AG08395 (cell line): Measurements from ENCODE around the gene DGKE.
A peak's percentile ranks its signal among the peaks of the same experiment; 100 is the strongest.

Experiments
- DNase-seq: peaks from one replicate; pipeline ENCODE4 v3.0.0; 2012; ENCODE audit warnings: mixed read lengths, low spot score

Gene DGKE

DNA sequence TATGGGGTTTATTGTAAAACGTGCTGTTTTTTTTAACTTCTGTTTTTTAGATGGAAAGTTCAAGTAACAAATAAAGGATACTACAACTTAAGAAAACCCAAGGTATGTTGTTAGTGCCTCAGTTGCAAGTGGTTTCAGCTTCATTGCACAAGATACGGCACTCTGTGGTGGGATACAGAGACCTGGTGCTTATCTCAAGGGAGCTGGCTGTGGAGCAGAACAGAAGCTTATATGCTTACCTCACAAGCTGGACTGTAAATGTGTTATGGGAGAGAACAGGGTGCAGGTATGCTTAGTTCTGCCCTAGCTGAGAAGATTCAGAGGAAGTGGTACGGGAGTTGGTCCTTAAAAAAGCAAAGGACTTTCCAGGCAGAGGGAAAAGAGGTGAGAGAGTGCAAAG is 15.2 kb downstream of the DGKE start:
- DNase-seq, result no peak

DNA sequence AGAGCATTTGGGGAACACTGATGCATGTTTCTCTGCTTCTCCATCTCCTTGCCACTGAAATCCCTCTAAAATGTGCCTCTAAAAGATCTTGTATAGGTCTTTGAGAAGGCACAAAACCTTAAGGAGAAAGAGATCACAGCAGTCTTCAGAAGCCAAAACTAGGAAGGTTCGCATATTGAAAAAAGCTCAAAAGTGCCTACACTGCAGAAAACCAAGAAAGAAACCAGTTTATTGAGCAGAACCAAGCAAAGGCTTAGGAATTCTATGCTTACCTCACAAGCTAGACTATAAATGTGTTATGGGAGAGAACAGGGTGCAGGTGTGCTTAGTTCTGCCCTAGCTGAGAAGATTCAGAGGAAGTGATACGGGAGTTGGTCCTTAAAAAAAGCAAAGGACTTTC is 16.6 kb downstream of the DGKE start:
- no peak for DNase-seq

DNA sequence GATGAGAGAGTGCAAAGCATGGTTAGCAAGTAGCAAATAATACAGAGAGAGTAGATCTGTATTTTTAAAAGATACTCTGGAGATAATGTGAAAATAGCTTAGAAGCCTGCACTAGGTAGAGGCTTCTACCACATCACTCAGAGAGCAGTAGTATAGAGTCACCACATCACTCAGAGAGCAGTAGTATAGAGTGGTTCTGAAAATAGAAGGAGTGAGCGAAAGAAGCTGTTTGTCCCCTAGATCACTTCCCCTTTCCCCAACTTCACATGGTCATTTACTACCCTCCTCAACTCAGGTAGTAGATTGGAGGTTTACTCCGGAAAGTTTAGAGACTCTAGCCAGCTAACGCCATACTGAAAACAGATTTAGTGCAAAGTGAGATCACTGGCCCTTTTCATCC is 17.1 kb downstream of the DGKE start:
- DNase-seq, result no peak

DNA sequence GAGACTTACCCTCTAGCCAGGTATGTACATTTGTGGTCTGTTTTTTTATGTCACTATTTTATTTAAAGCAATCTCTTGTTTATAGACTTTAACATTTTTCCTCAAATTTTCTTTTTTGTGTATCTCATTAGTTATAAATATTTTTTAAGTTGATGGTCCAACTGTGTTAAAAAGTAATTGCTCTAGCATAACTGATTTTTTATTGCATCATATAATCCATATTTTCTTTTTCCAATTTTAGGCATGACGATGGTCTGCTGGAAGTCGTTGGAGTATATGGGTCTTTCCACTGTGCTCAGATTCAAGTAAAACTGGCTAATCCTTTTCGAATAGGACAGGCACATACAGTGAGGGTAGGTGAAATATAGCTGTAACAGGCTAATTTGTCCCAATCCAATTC is 27.9 kb downstream of the DGKE start:
- no peak for DNase-seq

DNA sequence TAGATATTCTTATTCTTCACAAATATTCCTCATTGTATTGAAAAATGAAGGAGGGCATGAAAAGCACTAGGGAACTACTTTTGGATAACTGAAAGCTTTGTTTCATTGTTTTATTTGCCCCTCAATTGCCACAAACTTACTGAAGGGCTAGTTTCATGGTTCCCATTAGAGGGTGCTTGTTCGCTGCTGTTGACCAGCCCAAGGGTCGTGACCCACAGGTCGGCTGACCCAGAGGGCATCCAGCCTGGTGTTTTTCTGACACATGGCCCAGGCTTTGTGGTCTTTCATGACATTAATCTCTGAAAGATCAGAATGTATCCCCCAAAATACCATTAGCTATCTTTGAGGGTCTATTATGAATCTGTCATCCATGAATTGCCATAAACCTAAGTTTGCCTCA is 30.0 kb downstream of the DGKE start:
- no peak for DNase-seq

DNA sequence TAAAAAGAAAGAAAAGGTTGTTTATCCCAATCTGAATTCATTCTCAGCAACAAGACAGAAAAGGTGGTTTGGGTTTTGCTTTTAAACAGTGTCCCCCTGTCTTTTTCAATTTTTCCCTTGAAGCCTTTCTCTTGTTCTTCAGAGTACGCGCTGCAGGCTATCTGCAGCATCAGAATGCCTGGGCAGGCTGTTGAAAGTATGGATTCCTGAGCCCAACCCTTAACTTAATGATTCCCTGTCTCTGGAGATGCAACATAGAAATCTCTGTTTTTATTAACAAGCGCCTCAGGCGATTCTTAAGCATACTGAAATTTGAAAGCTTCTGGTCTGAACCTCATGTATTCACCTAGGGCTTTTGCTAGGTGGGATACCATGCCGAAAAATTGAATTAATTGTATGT is 32.1 kb downstream of the DGKE start:
- DNase-seq, result no peak

DNA sequence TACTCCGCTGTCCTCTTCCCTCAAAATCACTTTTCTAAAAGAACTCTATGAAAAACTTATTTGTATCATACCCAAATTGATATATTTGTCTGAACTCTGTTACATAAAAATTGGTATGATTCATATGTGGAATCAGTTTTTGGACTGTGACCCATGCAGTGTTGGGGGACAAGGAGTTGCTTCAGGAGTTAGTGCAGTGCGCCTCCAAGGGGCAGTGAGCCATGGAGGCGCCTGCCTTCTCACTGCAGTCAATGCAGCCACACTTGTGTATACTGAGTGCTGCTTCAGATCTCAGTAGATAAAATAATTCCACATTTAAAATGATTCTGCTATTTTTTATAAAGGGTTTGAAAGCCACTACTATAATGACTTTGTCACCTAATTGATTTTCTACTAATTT is 32.5 kb downstream of the DGKE start:
- DNase-seq, result no peak

DNA sequence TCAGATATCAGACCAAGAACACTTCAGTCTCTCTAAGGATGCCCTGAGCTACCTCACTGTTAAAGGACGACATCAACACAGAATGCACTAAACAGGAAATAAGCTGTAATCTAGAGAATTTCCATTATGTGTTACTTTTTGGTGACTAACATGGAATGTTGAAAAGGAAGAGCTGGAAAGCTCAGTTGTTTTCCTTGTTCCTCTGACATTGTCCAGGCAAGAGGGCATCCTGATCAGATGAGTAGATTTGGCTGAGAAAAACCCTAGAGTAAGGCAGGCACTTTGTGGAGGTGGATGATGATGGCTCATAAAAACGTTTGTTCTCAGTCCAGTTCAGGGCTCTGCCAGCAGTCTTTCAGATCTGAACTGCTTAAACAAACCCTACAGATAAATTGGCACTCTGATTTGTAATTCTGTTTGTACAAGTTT is 34.0 kb downstream of the DGKE start:
- peak; percentile 56 for DNase-seq

DNA sequence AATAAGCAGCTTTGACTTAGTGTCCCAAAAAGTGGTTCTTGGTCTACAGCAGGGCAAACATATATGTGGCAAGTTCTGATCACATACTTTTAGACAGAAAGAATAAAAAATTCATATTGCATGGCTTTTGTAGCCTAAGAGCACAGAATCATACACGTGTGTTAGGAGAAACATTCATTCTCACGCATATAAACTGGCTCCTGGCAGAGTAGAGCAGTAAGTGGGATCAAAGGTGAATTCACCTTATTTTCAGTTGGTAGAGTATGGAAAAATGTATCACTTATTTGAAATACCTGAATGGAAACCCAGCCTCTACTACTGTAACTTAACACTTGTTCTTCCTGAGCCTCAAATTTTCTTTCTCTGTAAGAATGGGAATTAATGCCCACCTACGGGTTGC is 34.8 kb downstream of the DGKE start:
- DNase-seq, result no peak

DNA sequence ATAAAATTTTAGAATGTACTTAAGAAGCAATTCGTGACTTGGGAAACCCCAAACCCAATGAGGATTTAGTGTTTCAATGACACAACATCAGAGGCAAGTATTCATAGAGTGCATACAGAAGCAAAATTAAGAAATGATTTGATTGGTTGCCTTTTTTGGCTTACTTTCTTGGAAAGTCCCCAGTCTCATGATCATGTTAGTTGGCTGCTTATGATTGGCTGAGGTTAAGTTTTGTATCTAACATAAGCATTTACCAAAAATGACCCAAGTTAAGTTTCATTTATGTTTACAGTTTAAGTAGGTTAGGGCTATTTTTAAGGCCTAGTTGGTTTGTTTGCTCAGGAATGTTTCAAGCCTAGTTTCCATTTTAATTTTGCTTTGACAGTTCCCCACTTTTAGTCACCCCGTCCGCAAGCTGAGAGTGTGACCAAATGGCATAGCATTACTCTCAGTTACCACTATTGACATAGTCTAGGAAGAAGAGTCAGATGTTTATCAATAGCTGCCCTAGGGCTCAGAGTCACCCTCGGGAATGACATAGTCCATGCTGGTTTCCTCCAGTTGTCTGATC is 36.2 kb downstream of the DGKE start:
- DNase-seq, result no peak

DNA sequence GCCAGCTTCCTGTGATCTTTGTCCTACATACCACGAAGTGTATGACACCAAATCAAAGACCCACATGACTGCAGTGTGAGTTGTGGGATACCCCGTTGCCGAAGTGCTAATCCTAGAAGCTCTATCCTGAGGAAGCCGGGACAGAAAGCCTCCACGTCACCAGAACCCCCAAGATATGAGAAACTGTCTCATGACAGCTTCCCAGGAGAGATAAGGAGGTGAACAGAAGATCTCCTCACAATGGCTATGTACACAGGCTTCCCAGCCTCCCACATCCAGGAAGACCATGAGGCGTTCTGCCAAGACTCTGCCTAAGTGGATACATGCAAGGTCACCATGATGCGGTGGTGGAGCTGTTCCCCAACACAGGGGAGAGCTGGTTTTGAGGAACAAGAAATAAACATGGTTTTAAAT is 42.8 kb downstream of the DGKE start:
- DNase-seq, result no peak

DNA sequence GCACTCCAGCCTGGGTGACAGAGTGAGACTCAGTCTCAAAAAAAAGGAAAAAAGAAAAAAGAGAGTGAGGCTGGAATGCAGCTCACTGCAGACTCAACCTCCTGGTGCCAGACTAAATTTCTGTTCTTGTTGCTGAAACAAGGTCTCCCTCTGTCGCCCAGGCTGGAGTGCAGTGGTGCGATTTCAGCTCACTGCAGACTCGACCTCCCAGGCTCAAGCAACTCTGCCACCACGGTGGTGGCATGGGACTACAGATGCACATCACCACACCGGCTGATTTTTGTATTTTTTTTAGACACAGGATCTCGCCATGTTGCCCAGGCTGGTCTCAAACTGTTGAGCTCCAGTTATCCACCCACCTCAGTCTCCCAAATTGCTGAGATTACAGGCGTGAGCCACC is 45.3 kb downstream of the DGKE start:
- no peak for DNase-seq

DNA sequence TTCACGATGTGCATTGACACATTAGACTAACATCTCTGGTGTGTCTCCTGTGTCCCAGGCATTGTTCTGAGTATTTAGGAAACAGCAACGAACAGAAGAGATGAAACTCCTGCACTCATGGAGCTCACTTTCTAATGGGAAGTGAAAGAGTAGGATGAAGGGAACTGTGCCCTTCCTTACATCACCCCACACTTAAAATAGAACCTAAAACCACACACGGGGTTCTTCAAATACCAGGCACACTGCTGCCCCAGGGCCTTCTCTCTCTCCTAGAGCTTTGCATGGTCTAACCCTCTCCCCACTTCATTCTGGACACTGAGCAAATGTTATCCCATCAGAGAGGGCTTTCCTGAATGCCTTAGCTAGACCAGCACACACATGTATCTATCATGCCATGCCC is 46.2 kb downstream of the DGKE start:
- no peak for DNase-seq

DNA sequence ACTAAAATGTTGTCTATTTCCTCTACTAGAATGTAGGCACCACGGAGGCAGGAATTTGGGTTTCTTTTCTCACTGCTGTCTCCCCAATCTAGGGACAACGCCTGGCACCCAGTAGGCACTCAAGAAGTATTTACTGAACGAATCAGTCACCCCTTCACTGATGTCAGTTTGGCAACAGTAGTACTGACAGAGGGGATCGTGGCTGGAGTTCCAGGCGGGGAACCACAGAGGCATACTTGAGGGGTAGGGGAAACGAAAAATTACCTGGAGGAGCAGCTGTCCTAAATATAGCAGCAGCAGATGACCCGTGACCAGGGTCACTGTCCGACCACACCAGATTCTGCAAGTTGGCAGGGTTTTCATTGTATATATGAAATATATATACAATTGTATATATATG is 46.6 kb downstream of the DGKE start:
- DNase-seq, result no peak

DNA sequence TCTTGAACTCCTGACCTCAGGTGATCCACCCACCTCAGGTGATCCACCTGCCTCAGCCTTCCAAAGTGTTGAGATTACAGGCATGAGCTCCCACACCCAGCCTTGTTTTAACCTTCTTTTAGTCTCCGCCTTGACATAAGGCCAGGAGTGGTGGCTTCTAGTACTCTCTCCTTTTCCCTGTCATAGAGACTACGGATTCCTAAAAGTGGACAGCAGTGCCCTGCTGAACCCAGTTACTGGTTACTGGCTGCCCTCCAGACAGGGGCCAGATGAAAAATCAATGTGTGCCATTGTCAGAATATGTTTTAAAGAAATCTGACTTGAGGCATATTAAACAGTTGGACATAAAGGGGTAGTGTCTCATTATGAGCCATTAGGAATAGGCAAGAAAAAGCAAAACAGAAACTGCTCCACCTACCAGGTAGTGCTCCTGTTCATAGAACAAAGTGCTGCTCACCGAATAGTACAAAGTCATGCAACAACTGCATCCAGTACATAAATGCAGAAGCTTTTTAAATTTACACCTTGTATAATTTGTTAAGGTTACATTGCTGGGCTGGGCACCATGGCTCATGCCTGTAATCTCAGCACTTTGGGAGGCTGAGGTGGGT is 47.8 kb downstream of the DGKE start:
- no peak for DNase-seq

DNA sequence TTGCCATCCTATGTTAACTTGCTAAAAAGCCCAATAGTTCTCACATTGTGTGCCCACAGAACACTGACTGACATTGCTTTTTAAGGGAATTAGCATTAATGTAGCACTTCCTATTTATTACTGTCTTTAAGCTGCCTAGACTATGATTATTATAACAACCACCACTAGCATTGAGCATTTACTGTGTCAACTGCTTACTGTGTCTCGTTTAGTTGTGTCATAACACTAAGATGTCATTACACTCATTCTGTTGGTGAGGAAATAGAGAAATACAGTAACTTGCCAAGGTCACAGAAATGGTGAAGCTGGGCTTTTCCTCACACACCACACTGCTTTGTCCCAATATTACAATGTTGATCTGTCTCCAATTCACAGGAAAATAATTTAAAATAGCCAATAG is 49.7 kb downstream of the DGKE start:
- DNase-seq, result no peak

DNA sequence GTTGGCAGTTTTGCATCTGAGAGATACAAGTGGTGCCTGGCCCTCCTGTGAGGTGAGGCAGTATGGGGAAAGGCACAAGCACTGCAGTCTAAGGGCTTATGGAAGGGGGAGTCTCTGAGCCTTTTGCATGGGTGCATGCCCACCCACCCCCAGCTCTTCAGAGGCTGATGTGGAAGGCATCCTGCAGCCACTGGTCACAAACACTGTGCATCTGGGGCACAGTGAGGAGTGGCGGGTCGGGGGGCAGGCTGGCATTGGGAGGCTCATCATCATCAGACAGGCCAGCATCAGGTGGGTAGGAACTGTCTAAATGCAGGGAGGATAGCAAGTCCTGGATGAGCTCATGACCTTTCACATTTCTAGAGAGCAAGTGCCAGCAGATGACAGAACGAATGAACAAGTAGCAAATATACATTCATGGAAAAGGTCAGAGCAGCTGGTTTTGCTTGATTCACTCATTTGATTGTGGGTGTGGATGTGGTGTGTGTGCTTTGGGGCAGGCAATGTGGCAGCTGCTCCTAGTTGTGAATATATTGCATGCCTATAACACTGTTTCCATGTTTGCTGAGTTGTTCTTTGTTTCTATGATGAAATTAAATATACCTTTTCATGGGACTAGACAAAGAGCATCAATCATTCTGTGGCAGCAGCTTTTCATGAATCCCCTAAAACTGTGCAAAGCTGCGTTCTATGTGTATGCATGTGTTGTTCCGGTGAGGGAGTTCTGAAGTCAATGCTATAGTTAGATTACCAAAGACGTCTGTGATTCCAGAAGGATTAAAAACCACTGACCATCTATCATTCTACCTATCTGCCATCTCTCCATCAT is 50.7 kb downstream of the DGKE start:
- no peak for DNase-seq

DNA sequence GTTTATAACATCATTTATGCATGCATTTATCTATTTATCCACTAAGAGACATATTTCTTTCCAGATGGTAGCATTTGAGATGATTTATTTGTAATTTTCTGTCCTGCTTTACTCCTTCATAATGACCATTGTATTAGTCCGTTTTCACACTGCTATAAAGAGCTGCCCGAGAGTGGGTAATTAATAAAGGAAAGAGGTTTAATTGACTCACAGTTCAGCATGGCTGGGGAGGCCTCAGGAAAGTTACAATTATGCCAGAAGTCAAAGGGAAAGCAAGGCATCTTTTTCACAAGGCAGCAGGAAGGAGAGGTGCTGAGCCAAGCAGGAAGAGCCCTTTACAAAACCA is 51.3 kb downstream of the DGKE start:
- DNase-seq, result no peak

DNA sequence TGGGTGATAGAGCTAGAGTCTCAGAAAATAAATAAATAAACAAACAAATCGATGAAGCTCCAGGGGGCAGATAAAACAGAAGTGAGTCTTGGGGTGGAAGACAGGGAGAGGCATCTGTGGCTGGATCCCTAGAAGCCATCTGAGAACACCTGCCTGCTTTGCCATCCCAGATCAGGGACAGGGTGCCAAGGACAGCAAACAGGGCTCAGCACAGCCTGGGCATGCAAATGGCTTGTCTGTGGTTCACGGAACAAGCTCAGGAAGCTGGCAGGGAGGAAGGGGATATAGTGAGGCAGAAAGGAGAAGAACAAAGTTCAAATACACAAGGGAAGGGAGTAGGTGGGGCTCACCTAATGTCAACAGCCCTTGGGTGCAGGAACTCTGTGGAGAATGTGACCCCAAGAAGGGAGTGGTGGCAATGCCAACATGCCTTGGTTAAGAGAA is 52.4 kb downstream of the DGKE start:
- no peak for DNase-seq

DNA sequence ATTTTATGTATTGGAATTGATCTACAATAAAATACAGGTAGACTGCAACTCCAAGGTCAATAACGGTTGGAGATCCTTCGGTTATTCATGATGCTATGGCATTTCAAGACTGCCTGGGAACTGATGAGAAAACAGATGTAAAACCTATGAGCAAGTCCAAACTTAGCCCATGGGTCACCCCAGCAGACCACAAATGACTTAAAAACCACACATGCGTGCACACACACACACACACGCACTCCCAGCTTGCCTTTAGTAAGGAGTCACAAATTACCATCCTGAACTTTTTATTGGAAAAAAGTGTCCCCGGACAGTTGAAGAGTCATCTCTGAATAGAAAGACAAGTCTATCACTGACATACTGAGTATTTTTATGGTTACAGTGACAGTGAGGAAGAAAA is 53.2 kb downstream of the DGKE start:
- DNase-seq, result no peak

DNA sequence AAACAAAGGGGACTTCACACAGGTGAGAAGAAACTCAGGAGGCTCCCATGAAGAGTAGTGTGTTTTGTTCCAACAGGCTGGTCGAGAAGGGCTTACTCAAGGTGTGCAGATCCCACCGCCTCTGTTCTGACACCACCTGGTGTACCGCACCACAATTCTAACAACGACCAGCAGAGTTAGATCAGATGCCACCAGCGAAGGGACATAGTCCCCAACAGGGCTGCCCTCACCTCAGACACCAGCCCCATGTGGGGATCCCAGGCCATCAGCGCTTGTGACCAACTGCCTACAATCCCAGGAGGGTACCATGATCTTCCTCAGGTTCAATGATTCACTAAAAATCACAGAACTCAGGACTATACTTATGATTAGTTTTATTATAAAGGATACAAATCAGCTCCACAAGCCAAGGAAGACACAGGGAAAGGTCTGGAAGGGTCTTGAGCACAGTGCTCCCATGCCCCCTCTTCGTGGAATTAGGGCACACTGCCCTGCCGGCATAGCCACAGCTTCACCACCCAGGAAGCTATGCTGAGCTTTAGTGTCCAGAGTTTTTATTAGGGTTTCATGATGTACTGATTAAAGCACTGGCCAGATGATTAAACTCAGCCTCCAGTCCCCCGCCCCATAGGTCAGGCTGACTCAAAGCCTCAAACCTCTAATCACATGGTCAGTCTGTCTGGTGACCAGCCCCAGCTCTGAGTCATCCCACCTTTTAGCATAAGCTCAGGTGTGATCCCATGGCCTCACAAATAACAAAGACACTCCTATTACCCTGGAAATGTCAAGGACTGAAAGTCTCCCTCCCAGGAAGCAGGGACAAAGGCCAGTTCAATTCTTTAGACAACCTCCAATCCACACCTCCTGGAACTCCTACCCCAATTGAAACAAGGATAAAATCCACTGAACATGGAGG is 53.9 kb downstream of the DGKE start:
- DNase-seq, result no peak

DNA sequence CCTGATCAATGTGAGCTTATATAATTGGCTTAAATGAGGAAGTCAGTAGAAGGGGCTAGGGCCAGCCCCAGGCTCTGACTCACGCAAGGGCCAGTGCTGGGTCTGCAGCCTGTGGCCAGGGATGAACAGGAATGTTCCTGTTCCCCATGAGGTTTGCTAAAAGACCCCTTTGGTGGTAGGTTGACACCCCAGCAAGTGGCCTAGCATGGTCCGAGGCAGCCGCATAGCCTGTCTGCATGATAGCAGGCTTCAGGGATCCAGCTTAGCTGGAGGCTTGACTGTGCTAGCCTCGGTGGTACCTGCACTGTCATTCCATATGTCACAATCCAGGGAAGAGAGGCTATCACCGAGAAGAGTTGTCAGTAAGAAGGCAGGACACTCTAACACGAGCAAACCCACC is 56.4 kb downstream of the DGKE start:
- DNase-seq, result no peak
